ENCODE results near the gene OR52I1. TPM values are rescaled to one million over a fixed set of nuclear protein-coding genes. Genes with fewer than 3 reads are reported as not detected.

OR52I1 gene
- total and polyA plus RNA-seq, 10 of the 15 experiments (the other 5 are each of a cell fraction or from before 2014, with no cell fraction given): not detected

DNA sequence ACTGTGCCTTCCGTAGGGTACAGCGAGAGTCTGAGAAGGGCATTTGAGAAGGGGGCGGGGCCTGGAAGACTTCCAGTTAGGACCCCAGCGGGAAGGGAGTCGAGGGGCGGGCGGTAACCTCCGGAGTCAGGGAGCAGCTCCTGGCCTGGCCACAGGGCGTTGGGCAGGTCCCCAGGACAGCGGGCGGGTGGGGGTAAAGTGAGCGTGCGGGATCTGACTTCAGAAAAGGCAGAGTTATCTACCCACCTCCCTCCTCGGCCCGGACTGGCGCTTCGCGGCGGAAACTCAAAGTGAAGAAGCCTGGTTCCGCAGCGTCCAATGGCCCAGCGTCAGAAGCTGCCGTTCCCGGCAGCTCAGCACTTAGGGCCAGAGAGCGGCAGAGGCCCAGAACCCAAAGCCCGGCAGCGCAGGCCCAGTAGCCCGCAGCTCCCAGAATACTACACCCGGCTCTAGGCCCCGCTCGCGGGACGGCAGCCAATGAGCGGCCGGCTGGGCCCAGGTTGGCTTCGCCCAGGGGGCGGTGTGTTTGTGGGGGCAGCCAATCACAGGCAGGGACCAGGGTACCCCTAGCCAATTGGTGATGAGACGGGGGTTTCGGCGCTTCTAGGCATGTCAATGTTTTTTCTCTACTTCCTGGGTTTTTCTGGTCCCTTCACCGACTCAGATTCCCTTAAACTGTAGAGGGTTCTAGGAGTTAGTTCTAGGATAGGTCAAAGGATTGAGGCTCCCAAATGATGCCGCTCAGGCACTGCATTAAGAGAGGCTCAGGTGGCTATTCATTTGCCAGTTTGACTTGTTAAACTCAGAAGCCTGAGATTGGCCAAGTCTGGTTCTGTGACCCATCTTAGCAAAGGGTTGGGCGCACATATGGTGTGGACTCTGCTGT, 14.2 kb downstream of the OR52I1 start, which contains the start of gene TRIM68 (continued):
- TF ChIP-seq, protein P1, sequence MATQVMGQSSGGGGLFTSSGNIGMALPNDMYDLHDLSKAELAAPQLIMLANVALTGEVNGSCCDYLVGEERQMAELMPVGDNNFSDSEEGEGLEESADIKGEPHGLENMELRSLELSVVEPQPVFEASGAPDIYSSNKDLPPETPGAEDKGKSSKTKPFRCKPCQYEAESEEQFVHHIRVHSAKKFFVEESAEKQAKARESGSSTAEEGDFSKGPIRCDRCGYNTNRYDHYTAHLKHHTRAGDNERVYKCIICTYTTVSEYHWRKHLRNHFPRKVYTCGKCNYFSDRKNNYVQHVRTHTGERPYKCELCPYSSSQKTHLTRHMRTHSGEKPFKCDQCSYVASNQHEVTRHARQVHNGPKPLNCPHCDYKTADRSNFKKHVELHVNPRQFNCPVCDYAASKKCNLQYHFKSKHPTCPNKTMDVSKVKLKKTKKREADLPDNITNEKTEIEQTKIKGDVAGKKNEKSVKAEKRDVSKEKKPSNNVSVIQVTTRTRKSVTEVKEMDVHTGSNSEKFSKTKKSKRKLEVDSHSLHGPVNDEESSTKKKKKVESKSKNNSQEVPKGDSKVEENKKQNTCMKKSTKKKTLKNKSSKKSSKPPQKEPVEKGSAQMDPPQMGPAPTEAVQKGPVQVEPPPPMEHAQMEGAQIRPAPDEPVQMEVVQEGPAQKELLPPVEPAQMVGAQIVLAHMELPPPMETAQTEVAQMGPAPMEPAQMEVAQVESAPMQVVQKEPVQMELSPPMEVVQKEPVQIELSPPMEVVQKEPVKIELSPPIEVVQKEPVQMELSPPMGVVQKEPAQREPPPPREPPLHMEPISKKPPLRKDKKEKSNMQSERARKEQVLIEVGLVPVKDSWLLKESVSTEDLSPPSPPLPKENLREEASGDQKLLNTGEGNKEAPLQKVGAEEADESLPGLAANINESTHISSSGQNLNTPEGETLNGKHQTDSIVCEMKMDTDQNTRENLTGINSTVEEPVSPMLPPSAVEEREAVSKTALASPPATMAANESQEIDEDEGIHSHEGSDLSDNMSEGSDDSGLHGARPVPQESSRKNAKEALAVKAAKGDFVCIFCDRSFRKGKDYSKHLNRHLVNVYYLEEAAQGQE (IDR thresholded peaks at IDR 0.05; ENCODE audit: low read depth, low read length): no peak
- no peak for TF ChIP-seq ESRRA (IDR thresholded peaks at IDR 0.05; ENCODE audit: low read length)
- TF ChIP-seq, protein P2, sequence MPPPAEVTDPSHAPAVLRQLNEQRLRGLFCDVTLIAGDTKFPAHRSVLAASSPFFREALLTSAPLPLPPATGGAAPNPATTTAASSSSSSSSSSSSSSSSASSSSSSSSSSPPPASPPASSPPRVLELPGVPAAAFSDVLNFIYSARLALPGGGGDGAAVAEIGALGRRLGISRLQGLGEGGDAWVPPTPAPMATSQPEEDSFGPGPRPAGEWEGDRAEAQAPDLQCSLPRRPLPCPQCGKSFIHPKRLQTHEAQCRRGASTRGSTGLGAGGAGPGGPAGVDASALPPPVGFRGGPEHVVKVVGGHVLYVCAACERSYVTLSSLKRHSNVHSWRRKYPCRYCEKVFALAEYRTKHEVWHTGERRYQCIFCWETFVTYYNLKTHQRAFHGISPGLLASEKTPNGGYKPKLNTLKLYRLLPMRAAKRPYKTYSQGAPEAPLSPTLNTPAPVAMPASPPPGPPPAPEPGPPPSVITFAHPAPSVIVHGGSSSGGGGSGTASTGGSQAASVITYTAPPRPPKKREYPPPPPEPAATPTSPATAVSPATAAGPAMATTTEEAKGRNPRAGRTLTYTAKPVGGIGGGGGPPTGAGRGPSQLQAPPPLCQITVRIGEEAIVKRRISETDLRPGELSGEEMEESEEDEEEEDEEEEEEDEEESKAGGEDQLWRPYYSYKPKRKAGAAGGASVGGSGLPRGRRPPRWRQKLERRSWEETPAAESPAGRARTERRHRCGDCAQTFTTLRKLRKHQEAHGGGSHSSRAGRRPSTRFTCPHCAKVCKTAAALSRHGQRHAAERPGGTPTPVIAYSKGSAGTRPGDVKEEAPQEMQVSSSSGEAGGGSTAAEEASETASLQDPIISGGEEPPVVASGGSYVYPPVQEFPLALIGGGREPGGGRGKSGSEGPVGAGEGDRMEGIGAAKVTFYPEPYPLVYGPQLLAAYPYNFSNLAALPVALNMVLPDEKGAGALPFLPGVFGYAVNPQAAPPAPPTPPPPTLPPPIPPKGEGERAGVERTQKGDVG (CRISPR knock-in tag; IDR thresholded peaks at IDR 0.05): no peak
- no peak for TF ChIP-seq HCFC1 (IDR thresholded peaks at IDR 0.05; ENCODE audit: low read length)
- no peak for TF ChIP-seq TBL1XR1 (IDR thresholded peaks at IDR 0.05; ENCODE audit: low read depth, low read length)
- TF ChIP-seq NRF1 (conservative IDR thresholded peaks at IDR 0.05; ENCODE audit: low read depth, low read length): no peak
- peak; percentile 81 for TF ChIP-seq POLR2AphosphoS5 (IDR thresholded peaks at IDR 0.05; ENCODE audit: low read length)
- TF ChIP-seq, protein P3, sequence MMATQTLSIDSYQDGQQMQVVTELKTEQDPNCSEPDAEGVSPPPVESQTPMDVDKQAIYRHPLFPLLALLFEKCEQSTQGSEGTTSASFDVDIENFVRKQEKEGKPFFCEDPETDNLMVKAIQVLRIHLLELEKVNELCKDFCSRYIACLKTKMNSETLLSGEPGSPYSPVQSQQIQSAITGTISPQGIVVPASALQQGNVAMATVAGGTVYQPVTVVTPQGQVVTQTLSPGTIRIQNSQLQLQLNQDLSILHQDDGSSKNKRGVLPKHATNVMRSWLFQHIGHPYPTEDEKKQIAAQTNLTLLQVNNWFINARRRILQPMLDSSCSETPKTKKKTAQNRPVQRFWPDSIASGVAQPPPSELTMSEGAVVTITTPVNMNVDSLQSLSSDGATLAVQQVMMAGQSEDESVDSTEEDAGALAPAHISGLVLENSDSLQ (IDR thresholded peaks at IDR 0.05): peak; percentile 65; the same call in 1 of the 2 replicates
- TF ChIP-seq, protein P4, sequence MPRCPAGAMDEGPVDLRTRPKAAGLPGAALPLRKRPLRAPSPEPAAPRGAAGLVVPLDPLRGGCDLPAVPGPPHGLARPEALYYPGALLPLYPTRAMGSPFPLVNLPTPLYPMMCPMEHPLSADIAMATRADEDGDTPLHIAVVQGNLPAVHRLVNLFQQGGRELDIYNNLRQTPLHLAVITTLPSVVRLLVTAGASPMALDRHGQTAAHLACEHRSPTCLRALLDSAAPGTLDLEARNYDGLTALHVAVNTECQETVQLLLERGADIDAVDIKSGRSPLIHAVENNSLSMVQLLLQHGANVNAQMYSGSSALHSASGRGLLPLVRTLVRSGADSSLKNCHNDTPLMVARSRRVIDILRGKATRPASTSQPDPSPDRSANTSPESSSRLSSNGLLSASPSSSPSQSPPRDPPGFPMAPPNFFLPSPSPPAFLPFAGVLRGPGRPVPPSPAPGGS (IDR thresholded peaks at IDR 0.05; ENCODE audit: borderline replicate concordance, insufficient read depth, low read depth, low read length, poor library complexity, severe bottlenecking): no peak
- no peak for TF ChIP-seq WRNIP1 (IDR thresholded peaks at IDR 0.05; ENCODE audit: borderline replicate concordance, low read depth, low read length)
- no peak for TF ChIP-seq ZNF274 (IDR thresholded peaks at IDR 0.05; ENCODE audit: insufficient read depth, insufficient read length)
- TF ChIP-seq ZBED1 (IDR thresholded peaks at IDR 0.05; ENCODE audit: borderline replicate concordance): no peak
- TF ChIP-seq, protein P5, sequence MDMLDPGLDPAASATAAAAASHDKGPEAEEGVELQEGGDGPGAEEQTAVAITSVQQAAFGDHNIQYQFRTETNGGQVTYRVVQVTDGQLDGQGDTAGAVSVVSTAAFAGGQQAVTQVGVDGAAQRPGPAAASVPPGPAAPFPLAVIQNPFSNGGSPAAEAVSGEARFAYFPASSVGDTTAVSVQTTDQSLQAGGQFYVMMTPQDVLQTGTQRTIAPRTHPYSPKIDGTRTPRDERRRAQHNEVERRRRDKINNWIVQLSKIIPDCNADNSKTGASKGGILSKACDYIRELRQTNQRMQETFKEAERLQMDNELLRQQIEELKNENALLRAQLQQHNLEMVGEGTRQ (IDR thresholded peaks at IDR 0.05; ENCODE audit: borderline replicate concordance, low read depth, low read length): no peak
- no peak for TF ChIP-seq KDM1A (IDR thresholded peaks at IDR 0.05; ENCODE audit: borderline replicate concordance)
- no peak for TF ChIP-seq BACH1 (IDR thresholded peaks at IDR 0.05; ENCODE audit: borderline replicate concordance)
- TF ChIP-seq, protein P6, sequence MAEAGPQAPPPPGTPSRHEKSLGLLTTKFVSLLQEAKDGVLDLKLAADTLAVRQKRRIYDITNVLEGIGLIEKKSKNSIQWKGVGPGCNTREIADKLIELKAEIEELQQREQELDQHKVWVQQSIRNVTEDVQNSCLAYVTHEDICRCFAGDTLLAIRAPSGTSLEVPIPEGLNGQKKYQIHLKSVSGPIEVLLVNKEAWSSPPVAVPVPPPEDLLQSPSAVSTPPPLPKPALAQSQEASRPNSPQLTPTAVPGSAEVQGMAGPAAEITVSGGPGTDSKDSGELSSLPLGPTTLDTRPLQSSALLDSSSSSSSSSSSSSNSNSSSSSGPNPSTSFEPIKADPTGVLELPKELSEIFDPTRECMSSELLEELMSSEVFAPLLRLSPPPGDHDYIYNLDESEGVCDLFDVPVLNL (IDR thresholded peaks at IDR 0.05; ENCODE audit: low read depth, low read length): no peak
- TF ChIP-seq NFYB (IDR thresholded peaks at IDR 0.05; ENCODE audit: insufficient read depth, low read depth, low read length): peak; percentile 94

Measured in GM12878 (cell line).